Measurements from ENCODE around the gene SDE2. TPM values are rescaled to one million over a fixed set of nuclear protein-coding genes. Genes with fewer than 3 reads are reported as not detected.

SDE2 gene
- total and polyA plus RNA-seq, 2 of the 4 experiments (the other 2 are of a cell fraction) = 8.5 to 14.7 TPM

GRCh38 chr1:225974454-225974853 lies 24.7 kb downstream of the SDE2 start:
- no peak overlapping the region for H2BK20ac ChIP-seq (ENCODE audit: low read depth, low read length)
- H3K9me1 ChIP-seq (ENCODE audit: insufficient read depth, low read length) = no peaks in the 10 kb centered on the region
- dilution Hi-C loops (cut with HindIII; ENCODE audit: low sequenced_read_pairs, unreplicated experiment) (no loop called here), intact Hi-C loops (cut with micrococcal nuclease) (loop anchor here (2.0 to 10.0 kb wide), 4 partner anchors 130 to 1050 kb away; partner anchors contain the start of genes DNAH14 and ENAH), in situ Hi-C loops (cut with MboI; ENCODE audit: low sequenced_read_pairs) (loop anchor here (10.0 kb wide), 1 partner anchor 660 kb away; no protein-coding TSS in a partner anchor)
- DNase-seq (no peak), ATAC-seq (ENCODE audit: low read depth) (no peak)
- H3K4ac ChIP-seq (ENCODE audit: low read depth, low read length) = no peak overlapping the region
- no peak overlapping the region for H3K9ac ChIP-seq (ENCODE audit: low read depth, low read length)
- H3K4me2 ChIP-seq (ENCODE audit: low read depth, low read length) = no peak overlapping the region
- no peak overlapping the region for H4K8ac ChIP-seq (ENCODE audit: low read depth in 2 of 2, low read length in 2 of 2)
- H4K91ac ChIP-seq (ENCODE audit: insufficient read depth, low read depth, low read length) = no peak overlapping the region
- H3K36me3 ChIP-seq (ENCODE audit: control insufficient read depth, insufficient read depth, low read length) = peaks cover 5% of the 10 kb centered on the region; the same call in 1 of the 2 replicates
- no peaks in the 10 kb centered on the region for H3K9me3 ChIP-seq (ENCODE audit: control insufficient read depth, insufficient read depth, low read length)
- no peak overlapping the region for H3K14ac ChIP-seq (replicated peaks; ENCODE audit: low read depth, low read length)
- no peaks in the 10 kb centered on the region for H3K79me1 ChIP-seq (ENCODE audit: low read depth in 1 of 2, low read length in 2 of 2)
- H3K27ac ChIP-seq (ENCODE audit: insufficient read depth, low read length) = no peak overlapping the region
- no peak overlapping the region for H2AFZ ChIP-seq (replicated peaks; ENCODE audit: low read length, poor library complexity)
- ChIA-PET CTCF (interaction anchor here (0.8 to 1.7 kb wide), 4 partner anchors 13 to 656 kb away, joined by 3 to 10 read pairs (median 4); partner anchors contain the start of gene SRP9), POLR2A (ENCODE audit: unreplicated experiment) (no interaction called here)
- H3K23ac ChIP-seq (ENCODE audit: low read depth, low read length) = no peak overlapping the region
- H3K56ac ChIP-seq (ENCODE audit: extremely low read depth, insufficient read depth, low read length) = no peak overlapping the region
- H2BK120ac ChIP-seq (ENCODE audit: low read depth, low read length) = no peak overlapping the region
- H4K20me1 ChIP-seq (ENCODE audit: insufficient read depth, low read length) = no peaks in the 10 kb centered on the region
- BruUV-seq (replicated peaks) = no TSS peak
- H2AK5ac ChIP-seq (ENCODE audit: low read depth, low read length) = no peak overlapping the region
- no peak overlapping the region for H2BK5ac ChIP-seq (ENCODE audit: low read depth, low read length, poor library complexity, severe bottlenecking)
- H2AK9ac ChIP-seq (replicated peaks; ENCODE audit: low read depth, low read length, poor library complexity) = peak overlapping the region; percentile 88
- TF ChIP-seq FOS (IDR thresholded peaks at IDR 0.05; ENCODE audit: low read depth, low read length) = no peak
- TF ChIP-seq BHLHE40 (IDR thresholded peaks at IDR 0.05; ENCODE audit: low read depth, low read length) = no peak
- TF ChIP-seq ELK1 (IDR thresholded peaks at IDR 0.05; ENCODE audit: borderline replicate concordance, low read depth, low read length) = no peak
- TF ChIP-seq MAZ (IDR thresholded peaks at IDR 0.05; ENCODE audit: borderline replicate concordance, low read depth, low read length) = no peak
- no peak overlapping the region for H3K18ac ChIP-seq (ENCODE audit: low read depth, low read length)
- H2BK15ac ChIP-seq (ENCODE audit: low read depth, low read length) = no peak overlapping the region
- no peaks in the 10 kb centered on the region for H3K4me1 ChIP-seq (ENCODE audit: control insufficient read depth, insufficient read depth, low read length)
- 96% methylated on average over 4 of the region's 10 CpGs; no CpG with 5 or more reads in 1 of the 2 experiments for WGBS, 2 experiments (ENCODE audit: extremely low coverage in 2 of 2, insufficient read length in 1 of 2)
- H4K5ac ChIP-seq (ENCODE audit: low read depth, low read length) = no peak overlapping the region
- H3K27me3 ChIP-seq (ENCODE audit: control insufficient read depth, insufficient read depth, low read length) = no peaks in the 10 kb centered on the region
- no peak overlapping the region for H3K4me3 ChIP-seq (ENCODE audit: insufficient read depth, low read depth, low read length)

All from IMR-90 (cell line).